Stomach smooth muscle (tissue), 2 donors: Measurements from ENCODE around the gene JDP2.
A peak's percentile ranks its signal among the peaks of the same experiment; 100 is the strongest.

Source experiments
- H3K27ac ChIP-seq: one replicate; pipeline ENCODE4 v1.7.0; 2013; ENCODE audit warnings: mild to moderate bottlenecking, low read length, inconsistent platforms
- H3K27me3 ChIP-seq, 2 donors: one replicate each; pipeline ENCODE4 v1.7.0; 2013; ENCODE audit warnings: low read length in 2 of 2; ENCODE audit not compliant: insufficient read depth in 2 of 2, control insufficient read depth in 1 of 2
- H3K36me3 ChIP-seq, 2 donors: one replicate each; pipeline ENCODE4 v1.7.0; 2013; ENCODE audit warnings: low read length in 2 of 2; ENCODE audit not compliant: control insufficient read depth in 2 of 2, insufficient read depth in 2 of 2
- H3K4me1 ChIP-seq: one replicate; pipeline ENCODE4 v1.7.0; 2013; ENCODE audit warnings: low read length; ENCODE audit not compliant: control insufficient read depth, insufficient read depth
- H3K4me3 ChIP-seq, 2 donors: one replicate each; pipeline ENCODE4 v1.7.0; 2013; ENCODE audit warnings: low read length in 2 of 2
- H3K9ac ChIP-seq, 2 donors: one replicate each; pipeline ENCODE4 v1.7.0; 2013; ENCODE audit warnings: low read length in 2 of 2, mild to moderate bottlenecking in 1 of 2
- H3K9me3 ChIP-seq, 2 donors: one replicate each; pipeline ENCODE4 v1.7.0; 2013; ENCODE audit warnings: low read length in 2 of 2; ENCODE audit not compliant: control insufficient read depth in 2 of 2
- donor health status: healthy.
- donor health status: Pancreatic carcinoma.

The JDP2 gene

DNA sequence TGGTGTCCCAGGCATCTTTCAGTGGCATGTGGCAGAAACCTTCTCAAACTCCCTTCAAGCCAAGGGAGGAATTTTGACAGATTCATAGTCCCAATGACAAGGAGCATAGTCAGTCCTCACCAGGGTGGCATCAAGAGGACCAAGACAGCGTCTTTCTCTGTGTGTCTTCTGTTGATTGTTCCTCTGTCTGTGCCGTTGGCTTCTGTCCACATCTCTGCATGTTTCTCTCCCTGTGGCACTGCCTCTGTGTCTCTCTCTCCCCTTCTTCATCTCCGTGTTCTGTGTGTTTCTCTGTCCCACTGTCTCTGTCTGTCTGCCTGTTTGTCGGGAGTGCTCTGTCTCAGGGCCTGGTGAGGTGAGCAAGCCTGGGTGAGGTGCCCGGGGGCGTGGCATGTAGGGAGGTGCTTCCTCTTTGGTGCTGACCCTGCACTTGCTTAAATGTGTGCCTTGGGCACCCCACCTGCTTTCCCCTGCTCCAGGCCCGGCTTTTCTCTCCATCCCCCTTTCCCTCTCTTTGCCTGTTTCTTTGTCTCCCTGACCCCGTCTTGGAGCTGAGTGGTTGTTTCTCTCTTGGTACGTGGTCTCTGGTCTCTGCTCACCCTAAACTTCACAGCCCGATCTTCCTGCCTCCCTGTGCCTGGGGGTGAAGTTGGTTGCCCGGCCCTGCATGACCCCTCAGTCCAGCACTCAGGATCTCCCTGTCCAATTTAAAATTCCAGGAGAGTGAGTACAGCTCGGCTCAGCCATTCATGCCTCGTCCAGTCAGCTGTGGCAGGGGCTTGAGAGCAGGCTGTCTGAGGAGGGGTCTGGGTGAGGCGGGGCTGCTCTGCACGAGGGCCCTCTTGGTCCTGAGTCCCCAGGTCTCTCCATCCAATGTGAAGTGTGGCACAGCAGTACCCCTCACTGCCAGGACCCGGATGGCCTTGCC is 28.5 kb downstream of the JDP2 start:
- H3K4me1 ChIP-seq = peaks cover 78% of the 10 kb centered on the region
- H3K36me3 ChIP-seq = peaks cover 4 to 5% of the 10 kb centered on the region in 2 donors
- H3K9ac ChIP-seq = peak overlapping the region in 1 of 2 donors; percentile 51
- no peaks in the 10 kb centered on the region for H3K27me3 ChIP-seq
- H3K27ac ChIP-seq = no peak overlapping the region
- no peak overlapping the region for H3K4me3 ChIP-seq
- no peaks in the 10 kb centered on the region for H3K9me3 ChIP-seq

DNA sequence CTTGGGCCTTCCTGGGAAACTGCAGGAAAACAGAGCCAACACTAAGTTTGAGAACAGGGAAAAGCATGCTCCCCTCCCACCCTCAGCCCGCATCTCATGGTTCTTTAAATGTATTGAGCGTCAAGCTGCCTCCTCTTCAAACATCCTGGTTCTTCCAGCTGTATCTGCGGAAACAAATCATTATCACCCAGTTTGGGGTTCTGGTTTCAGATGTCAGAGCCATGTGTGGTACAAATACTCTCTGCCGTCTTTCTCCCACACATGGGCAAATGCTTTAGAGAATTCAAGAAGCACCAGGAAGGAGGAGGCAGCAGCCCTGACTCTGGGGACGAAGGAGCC is 29.1 kb downstream of the JDP2 start:
- peaks cover 8 to 10% of the 10 kb centered on the region in 2 donors for H3K36me3 ChIP-seq
- H3K4me1 ChIP-seq = peaks cover 72% of the 10 kb centered on the region
- H3K9me3 ChIP-seq = no peaks in the 10 kb centered on the region
- no peak overlapping the region for H3K9ac ChIP-seq
- H3K27ac ChIP-seq = no peak overlapping the region
- no peaks in the 10 kb centered on the region for H3K27me3 ChIP-seq
- H3K4me3 ChIP-seq = no peak overlapping the region

DNA sequence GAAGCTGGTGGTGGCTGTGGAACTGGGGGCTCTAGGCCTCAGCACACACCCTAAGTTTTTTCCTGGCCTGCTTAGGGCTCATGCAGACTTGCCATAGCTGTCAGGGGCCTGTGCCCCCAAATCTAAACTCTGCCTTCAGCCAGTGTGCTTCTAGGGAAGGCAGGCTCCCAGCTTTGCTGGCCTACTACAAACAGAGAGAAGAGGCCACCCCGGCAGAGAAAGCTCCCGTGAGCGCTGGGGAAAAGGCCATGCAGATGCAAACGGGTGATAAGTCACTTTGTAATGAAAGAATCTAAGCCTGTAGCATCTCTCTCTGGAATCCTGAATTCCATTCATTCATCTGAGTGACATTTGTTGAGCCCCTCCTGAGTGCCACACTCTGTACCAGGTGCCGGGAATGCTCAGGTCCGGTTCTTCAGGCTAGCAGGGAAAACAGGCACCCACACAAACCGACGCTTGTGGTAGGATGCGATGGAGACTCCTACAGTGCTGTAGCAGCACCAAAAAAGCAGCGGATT is 29.9 kb downstream of the JDP2 start:
- Histone ChIP-seq H3K4me1 (peaks cover 66% of the 10 kb centered on the region), H3K27ac (no peak overlapping the region), H3K9me3 (no peaks in the 10 kb centered on the region), H3K27me3 (no peaks in the 10 kb centered on the region), H3K4me3 (no peak overlapping the region), H3K36me3 (peaks cover 15 to 17% of the 10 kb centered on the region in 2 donors), H3K9ac (peak overlapping the region in 1 of 2 donors; percentile 47)

DNA sequence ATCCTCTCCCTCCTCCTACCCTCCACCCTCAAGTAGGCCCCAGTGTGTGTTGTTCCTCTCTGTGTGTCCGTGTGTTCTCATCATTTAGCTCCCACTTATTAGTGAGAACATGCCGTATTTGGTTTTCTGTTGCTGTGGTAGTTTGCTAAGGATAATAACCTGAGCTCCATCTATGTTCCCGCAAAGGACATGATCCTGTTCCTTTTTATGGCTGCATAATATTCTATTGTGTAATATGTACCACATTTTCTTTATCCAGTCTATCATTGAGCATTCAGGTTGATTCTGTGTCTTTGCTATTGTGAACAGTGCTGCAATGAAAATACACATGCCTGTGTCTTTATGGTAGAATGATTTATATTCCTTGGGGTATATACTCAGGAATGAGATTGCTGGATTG is 30.5 kb downstream of the JDP2 start:
- Histone ChIP-seq H3K36me3 (peaks cover 18 to 21% of the 10 kb centered on the region in 2 donors), H3K9me3 (no peaks in the 10 kb centered on the region), H3K9ac (no peak overlapping the region), H3K27me3 (no peaks in the 10 kb centered on the region), H3K4me1 (peaks cover 61% of the 10 kb centered on the region), H3K4me3 (no peak overlapping the region), H3K27ac (no peak overlapping the region)

DNA sequence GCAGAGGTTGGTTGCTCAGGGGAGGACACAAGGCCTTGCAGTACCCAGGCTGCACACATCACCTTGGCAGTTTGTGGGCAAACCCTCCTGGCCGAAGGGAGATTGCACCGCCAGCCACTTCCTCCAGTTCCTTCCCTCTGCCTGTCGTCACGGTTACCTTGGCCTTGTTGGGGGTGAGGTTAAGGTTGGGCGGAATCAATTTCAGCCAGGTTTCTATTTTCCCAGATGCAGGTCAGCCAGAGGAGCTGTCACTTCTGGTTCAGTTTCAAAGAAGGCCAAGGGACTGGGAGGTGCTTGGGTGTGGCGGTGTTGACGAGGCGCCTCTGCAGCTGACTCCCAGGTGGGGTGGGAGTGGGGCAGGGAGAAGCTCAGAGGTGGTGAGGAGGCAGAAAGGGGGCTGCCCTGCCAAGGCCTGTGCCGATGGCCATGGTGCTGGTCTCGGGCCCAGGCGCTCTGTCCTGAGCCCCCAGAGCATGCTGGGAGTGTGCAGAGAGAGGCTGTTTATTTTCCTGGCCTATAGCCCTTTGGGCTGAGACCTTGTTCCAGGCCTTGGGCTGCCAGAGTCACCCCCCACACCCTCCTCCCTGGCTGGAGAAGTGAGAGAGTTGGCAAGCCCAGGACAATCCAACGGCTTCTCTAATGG is 31.4 kb downstream of the JDP2 start:
- H3K9me3 ChIP-seq = no peaks in the 10 kb centered on the region
- H3K36me3 ChIP-seq = peaks cover 22 to 26% of the 10 kb centered on the region in 2 donors
- H3K4me1 ChIP-seq = peaks cover 52% of the 10 kb centered on the region
- H3K4me3 ChIP-seq = no peak overlapping the region
- no peak overlapping the region for H3K9ac ChIP-seq
- H3K27me3 ChIP-seq = no peaks in the 10 kb centered on the region
- no peak overlapping the region for H3K27ac ChIP-seq

DNA sequence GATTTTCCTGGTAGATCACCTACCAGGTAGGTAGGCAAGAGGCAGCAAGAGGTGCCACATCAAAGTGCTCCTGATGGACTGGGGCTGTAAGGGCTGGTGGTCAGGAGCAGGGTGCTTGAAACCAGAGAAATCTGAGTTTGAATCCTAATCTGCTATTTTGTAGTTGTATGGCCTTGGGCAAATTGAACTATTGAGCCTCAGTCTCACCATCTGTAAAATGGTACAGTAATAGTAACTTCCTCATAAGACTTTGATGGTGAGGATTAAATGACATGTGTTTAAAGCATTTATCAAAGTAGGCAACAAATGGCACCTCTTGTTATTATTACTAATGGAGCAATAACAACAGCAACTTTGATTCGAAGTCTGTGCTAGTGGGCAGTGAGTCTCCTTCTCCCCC is 32.0 kb downstream of the JDP2 start:
- Histone ChIP-seq H3K27ac (no peak overlapping the region), H3K9ac (no peak overlapping the region), H3K36me3 (peaks cover 22 to 29% of the 10 kb centered on the region in 2 donors), H3K9me3 (no peaks in the 10 kb centered on the region), H3K4me3 (no peak overlapping the region), H3K4me1 (peaks cover 46% of the 10 kb centered on the region), H3K27me3 (no peaks in the 10 kb centered on the region)

DNA sequence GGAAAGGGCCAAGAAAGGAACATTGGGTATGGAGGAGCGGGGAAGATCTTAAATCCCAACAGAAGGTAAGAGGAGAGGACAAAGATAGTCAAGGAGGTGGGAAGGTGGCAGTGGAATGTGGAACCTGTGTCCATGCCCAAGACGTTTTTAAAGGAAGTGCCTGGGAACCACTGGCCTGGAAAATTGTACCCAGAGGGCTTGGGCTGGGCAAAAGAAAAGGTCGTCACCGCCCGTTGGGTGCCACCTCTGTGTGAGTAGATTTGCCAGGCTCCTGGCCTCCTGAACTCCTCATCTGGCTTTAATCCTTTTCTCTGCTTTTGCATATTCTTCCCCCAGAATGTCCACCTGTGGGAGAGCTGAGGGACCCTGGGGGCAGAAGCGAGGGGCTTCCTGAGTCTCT is 32.6 kb downstream of the JDP2 start:
- Histone ChIP-seq H3K4me1 (peaks cover 40% of the 10 kb centered on the region), H3K9me3 (no peaks in the 10 kb centered on the region), H3K27me3 (no peaks in the 10 kb centered on the region), H3K4me3 (no peak overlapping the region), H3K27ac (no peak overlapping the region), H3K9ac (no peak overlapping the region), H3K36me3 (peaks cover 22 to 31% of the 10 kb centered on the region in 2 donors)

DNA sequence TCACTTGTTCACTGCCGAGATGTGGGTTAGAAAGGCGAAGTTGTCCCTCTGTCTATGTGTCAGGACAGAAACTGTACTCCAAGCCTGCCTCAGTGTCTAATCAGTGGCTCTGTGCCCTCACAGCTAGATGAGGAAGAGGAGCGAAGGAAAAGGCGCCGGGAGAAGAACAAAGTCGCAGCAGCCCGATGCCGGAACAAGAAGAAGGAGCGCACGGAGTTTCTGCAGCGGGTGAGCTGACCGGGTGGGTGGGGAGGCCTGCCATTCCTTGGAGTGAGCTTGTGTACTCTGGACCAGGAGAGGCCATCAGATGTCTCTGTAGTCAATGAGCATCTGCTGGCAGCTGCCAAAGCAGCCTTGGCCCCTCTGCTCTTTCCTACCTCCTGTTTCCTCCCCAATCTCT is 33.5 kb downstream of the JDP2 start:
- peaks cover 32% of the 10 kb centered on the region for H3K4me1 ChIP-seq
- H3K9ac ChIP-seq = no peak overlapping the region
- no peaks in the 10 kb centered on the region for H3K9me3 ChIP-seq
- H3K27me3 ChIP-seq = no peaks in the 10 kb centered on the region
- peaks cover 22 to 32% of the 10 kb centered on the region in 2 donors for H3K36me3 ChIP-seq
- H3K4me3 ChIP-seq = no peak overlapping the region
- no peak overlapping the region for H3K27ac ChIP-seq

DNA sequence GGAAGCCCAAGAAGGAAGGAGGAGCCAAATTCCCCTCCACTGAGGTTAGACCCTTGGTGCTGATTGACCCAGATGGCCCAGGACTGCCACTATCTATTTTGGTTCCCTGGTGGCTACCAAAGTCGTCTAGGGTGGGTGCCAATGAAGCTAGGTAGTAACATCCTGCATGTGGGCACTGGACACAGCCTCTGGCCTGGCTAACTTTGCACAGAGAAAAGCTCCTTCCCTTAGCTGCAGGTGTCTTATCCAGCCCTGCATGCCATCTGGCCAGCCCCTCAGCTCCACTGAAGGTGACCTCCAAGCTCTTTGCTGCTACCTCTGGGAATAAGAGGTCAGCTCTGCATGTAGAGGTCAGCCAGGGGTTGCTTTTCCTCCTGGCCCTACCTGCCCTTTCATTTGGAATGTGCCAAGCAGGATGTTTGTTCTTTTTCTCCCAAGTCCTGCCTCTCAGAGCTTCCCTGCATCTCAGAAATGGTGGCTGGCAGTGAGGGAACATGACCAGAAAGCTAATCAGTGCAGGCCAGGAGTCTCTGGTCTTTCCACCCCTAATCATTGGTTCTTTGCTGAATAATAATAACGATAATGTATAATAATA is 34.0 kb downstream of the JDP2 start:
- Histone ChIP-seq H3K4me3 (no peak overlapping the region), H3K27ac (no peak overlapping the region), H3K9ac (no peak overlapping the region), H3K4me1 (peaks cover 30% of the 10 kb centered on the region), H3K9me3 (no peaks in the 10 kb centered on the region), H3K27me3 (no peaks in the 10 kb centered on the region), H3K36me3 (peaks cover 22 to 32% of the 10 kb centered on the region in 2 donors)

DNA sequence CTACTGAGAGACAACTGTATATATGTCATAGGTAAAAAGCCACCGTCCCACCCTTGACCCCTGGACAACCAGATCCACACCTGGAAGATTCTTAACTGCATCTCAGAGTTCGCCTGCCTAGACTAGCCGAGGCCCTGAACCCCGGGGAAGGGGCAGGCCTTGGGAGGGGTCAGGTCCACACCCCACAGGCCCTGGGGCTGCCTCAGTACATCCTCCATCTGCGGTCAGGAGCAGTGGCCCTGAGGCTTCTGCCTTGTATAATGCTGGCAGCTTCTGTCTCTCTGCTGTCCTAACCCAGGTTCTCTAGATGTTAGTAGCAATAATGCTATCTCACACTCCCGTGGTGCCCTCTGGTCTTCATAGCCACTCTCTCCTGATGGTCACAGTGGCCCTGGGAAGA is 36.8 kb downstream of the JDP2 start:
- Histone ChIP-seq H3K4me1 (peaks cover 33% of the 10 kb centered on the region), H3K27ac (no peak overlapping the region), H3K9me3 (no peaks in the 10 kb centered on the region), H3K4me3 (no peak overlapping the region), H3K36me3 (peaks cover 22 to 34% of the 10 kb centered on the region in 2 donors), H3K9ac (no peak overlapping the region), H3K27me3 (no peaks in the 10 kb centered on the region)
